Left hindlimb (tissue), 1 donor: Measurements from ENCODE around the gene OTOGL.
"Not testable (repeated sequence)": the region's sequence is repeated elsewhere in the genome, so short reads cannot be mapped to it uniquely, and the experiment has no call there.

Experiments
- DNase-seq: peaks from one replicate; pipeline ENCODE4 v3.0.0-alpha.2; 2018

The OTOGL gene

GRCh38 chr12:80299219-80299618, 199.9 kb downstream of the OTOGL start:
- DNase-seq, result no peak

- DNase-seq, result no peak
Measured at GRCh38 chr12:80299976-80300375, 200.6 kb downstream of the OTOGL start.

GRCh38 chr12:80307436-80307835, 208.1 kb downstream of the OTOGL start:
- not testable (repeated sequence) for DNase-seq

- DNase-seq, result no peak
Measured at GRCh38 chr12:80313209-80313608, 213.9 kb downstream of the OTOGL start.

- DNase-seq, result no peak
Measured at GRCh38 chr12:80314741-80315140, 215.4 kb downstream of the OTOGL start.

- DNase-seq, result no peak
Measured at GRCh38 chr12:80316222-80316621, 216.9 kb downstream of the OTOGL start.

- no peak for DNase-seq
Measured at GRCh38 chr12:80317307-80317706, 218.0 kb downstream of the OTOGL start.

GRCh38 chr12:80317899-80318298, 218.6 kb downstream of the OTOGL start:
- DNase-seq, result no peak

- DNase-seq, result no peak
Measured at GRCh38 chr12:80320121-80320678, 220.9 kb downstream of the OTOGL start.

- no peak for DNase-seq
Measured at GRCh38 chr12:80321653-80322052, 222.3 kb downstream of the OTOGL start.

- no peak for DNase-seq
Measured at GRCh38 chr12:80325167-80325959, 226.0 kb downstream of the OTOGL start.

- no peak for DNase-seq
Measured at GRCh38 chr12:80332827-80333226, 233.5 kb downstream of the OTOGL start.

GRCh38 chr12:80352474-80352873, 253.1 kb downstream of the OTOGL start:
- DNase-seq, result no peak

GRCh38 chr12:80353254-80353653, 253.9 kb downstream of the OTOGL start:
- DNase-seq, result no peak

GRCh38 chr12:80356097-80356496, 256.8 kb downstream of the OTOGL start:
- DNase-seq, result no peak

GRCh38 chr12:80359703-80360102, 260.4 kb downstream of the OTOGL start:
- no peak for DNase-seq

- no peak for DNase-seq
Measured at GRCh38 chr12:80364056-80364455, 264.7 kb downstream of the OTOGL start.

GRCh38 chr12:80373666-80374065, 274.3 kb downstream of the OTOGL start:
- no peak for DNase-seq

GRCh38 chr12:80374615-80375014, 275.3 kb downstream of the OTOGL start:
- no peak for DNase-seq

- no peak for DNase-seq
Measured at GRCh38 chr12:80377140-80377794, 277.9 kb downstream of the OTOGL start.

GRCh38 chr12:80381121-80381520, 281.8 kb downstream of the OTOGL start:
- DNase-seq, result no peak

GRCh38 chr12:80382254-80382653, 282.9 kb downstream of the OTOGL start:
- no peak for DNase-seq

- DNase-seq, result no peak
Measured at GRCh38 chr12:80400571-80400991, 301.2 kb downstream of the OTOGL start.

- no peak for DNase-seq
Measured at GRCh38 chr12:80401191-80401590, 301.9 kb downstream of the OTOGL start.
